Tibial nerve (tissue), 4 donors: ENCODE data around the gene CYTH4.

Experiments used
- EP300 ChIP-seq, 2 donors: sonication (generic); formaldehyde crosslinking; IDR thresholded peaks; one replicate each; pipeline ENCODE4 v1.6.1; 2017; ENCODE audit warnings: antibody characterized with exemption in 2 of 2, mild to moderate bottlenecking in 1 of 2
- POLR2A ChIP-seq, 2 donors: fragments of 450-650 bp; IDR thresholded peaks; one replicate each; pipeline ENCODE4 v1.6.1; 2017; ENCODE audit warnings: antibody characterized with exemption in 2 of 2, mild to moderate bottlenecking in 2 of 2, moderate library complexity in 2 of 2
- TF ChIP-seq, protein P1 (sequence below), 5 experiments: fragments of 200-600 bp in 3 of 5; fragments of 450-650 bp in 2 of 5; sonication (generic) in 3 of 5; IDR thresholded peaks; one replicate each; pipeline ENCODE4 v1.5.1; 2016 to 2019; ENCODE audit warnings: antibody characterized with exemption in 5 of 5, mild to moderate bottlenecking in 3 of 5, moderate library complexity in 2 of 5

GRCh38 chr22:37283393-37283937 lies 1.2 kb downstream of the CYTH4 start:
- TF ChIP-seq, protein P1, sequence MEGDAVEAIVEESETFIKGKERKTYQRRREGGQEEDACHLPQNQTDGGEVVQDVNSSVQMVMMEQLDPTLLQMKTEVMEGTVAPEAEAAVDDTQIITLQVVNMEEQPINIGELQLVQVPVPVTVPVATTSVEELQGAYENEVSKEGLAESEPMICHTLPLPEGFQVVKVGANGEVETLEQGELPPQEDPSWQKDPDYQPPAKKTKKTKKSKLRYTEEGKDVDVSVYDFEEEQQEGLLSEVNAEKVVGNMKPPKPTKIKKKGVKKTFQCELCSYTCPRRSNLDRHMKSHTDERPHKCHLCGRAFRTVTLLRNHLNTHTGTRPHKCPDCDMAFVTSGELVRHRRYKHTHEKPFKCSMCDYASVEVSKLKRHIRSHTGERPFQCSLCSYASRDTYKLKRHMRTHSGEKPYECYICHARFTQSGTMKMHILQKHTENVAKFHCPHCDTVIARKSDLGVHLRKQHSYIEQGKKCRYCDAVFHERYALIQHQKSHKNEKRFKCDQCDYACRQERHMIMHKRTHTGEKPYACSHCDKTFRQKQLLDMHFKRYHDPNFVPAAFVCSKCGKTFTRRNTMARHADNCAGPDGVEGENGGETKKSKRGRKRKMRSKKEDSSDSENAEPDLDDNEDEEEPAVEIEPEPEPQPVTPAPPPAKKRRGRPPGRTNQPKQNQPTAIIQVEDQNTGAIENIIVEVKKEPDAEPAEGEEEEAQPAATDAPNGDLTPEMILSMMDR (IDR thresholded peaks at IDR 0.05): peak in 2 of 5 experiments; percentile 12 to 15
- no peak for TF ChIP-seq POLR2A (IDR thresholded peaks at IDR 0.05)
- no peak for TF ChIP-seq EP300 (IDR thresholded peaks at IDR 0.05)
